SK-N-MC (cell line): ENCODE results near the gene NUAK1.

Source experiments
- EZH2 ChIP-seq: fragments of 200-600 bp; sonication (generic); IDR thresholded peaks from one replicate; pipeline ENCODE4 v1.6.1; 2017; ENCODE audit warnings: antibody characterized with exemption
- POLR2AphosphoS5 ChIP-seq: IDR thresholded peaks from 2 replicates; pipeline ENCODE4 v1.6.1; 2012; ENCODE audit warnings: mild to moderate bottlenecking, low read depth, low read length, borderline replicate concordance

GRCh38 chr12:106088811-106089485 lies 49.8 kb downstream of the NUAK1 start:
- TF ChIP-seq POLR2AphosphoS5 = no peak
- no peak for TF ChIP-seq EZH2
